GM18951 (cell line): ENCODE data around the gene EXOSC1.
"Not testable (repeated sequence)": the region's sequence is repeated elsewhere in the genome, so short reads cannot be mapped to it uniquely, and the experiment has no call there.

Experiments
- POLR2A ChIP-seq: IDR thresholded peaks from 4 replicates; pipeline ENCODE4 v1.6.1; 2011; ENCODE audit warnings: mild to moderate bottlenecking; ENCODE audit not compliant: insufficient read length, insufficient read depth; ENCODE audit errors: extremely low read depth
- in situ Hi-C: fragments of 300-500 bp; cut with MboI; formaldehyde crosslinking; loops from one replicate; pipeline ENCODE4 v1.12.0; 2022; ENCODE audit warnings: low sequenced_read_pairs, mixed read lengths, inconsistent platforms; ENCODE audit not compliant: unreplicated experiment

The EXOSC1 gene

GRCh38 chr10:97408496-97408992 lies 37.3 kb downstream of the EXOSC1 start:
- in situ Hi-C loops, result no loop called here
- no peak for TF ChIP-seq POLR2A

- no peak for TF ChIP-seq POLR2A
These were observed 37.9 kb downstream of the EXOSC1 start for GRCh38 chr10:97407952-97408248.

GRCh38 chr10:97407211-97407951 lies 38.4 kb downstream of the EXOSC1 start:
- in situ Hi-C loops, result no loop called here
- TF ChIP-seq POLR2A, result no peak

More at GRCh38 chr10:97407952-97408248, 37.9 kb downstream of the EXOSC1 start:
- in situ Hi-C loops, result no loop called here

GRCh38 chr10:97406483-97406882 lies 39.3 kb downstream of the EXOSC1 start:
- in situ Hi-C loops, result not testable (repeated sequence)

GRCh38 chr10:97406064-97406463 lies 39.7 kb downstream of the EXOSC1 start:
- in situ Hi-C loops, result no loop called here
- TF ChIP-seq POLR2A, result no peak

GRCh38 chr10:97404044-97404443 lies 41.8 kb downstream of the EXOSC1 start:
- in situ Hi-C loops, result no loop called here
- no peak for TF ChIP-seq POLR2A

GRCh38 chr10:97401455-97401919 lies 44.3 kb downstream of the EXOSC1 start:
- in situ Hi-C loops, result no loop called here
- no peak for TF ChIP-seq POLR2A

GRCh38 chr10:97400665-97401454 lies 44.9 kb downstream of the EXOSC1 start, which contains the start of gene RRP12:
TSS of gene RRP12 (minus strand) at chr10:97401340. CDS start at chr10:97401231, 109 bp downstream.
- TF ChIP-seq POLR2A, result peak; percentile 66

GRCh38 chr10:97399843-97400545 lies 45.8 kb downstream of the EXOSC1 start:
- in situ Hi-C loops, result no loop called here
- no peak for TF ChIP-seq POLR2A

More at GRCh38 chr10:97400665-97401454, 44.9 kb downstream of the EXOSC1 start, which contains the start of gene RRP12:
- in situ Hi-C loops, result no loop called here

GRCh38 chr10:97396056-97396455 lies 49.8 kb downstream of the EXOSC1 start:
- TF ChIP-seq POLR2A, result no peak
- in situ Hi-C loops, result no loop called here

GRCh38 chr10:97393034-97393573 lies 52.7 kb downstream of the EXOSC1 start:
- in situ Hi-C loops, result no loop called here
- TF ChIP-seq POLR2A, result no peak

GRCh38 chr10:97390091-97390490 lies 55.7 kb downstream of the EXOSC1 start:
- TF ChIP-seq POLR2A, result no peak
- in situ Hi-C loops, result no loop called here

- TF ChIP-seq POLR2A, result no peak
- in situ Hi-C loops, result no loop called here
These were observed 57.7 kb downstream of the EXOSC1 start for GRCh38 chr10:97388152-97388551.
